ENCODE measurements around the gene SHB. TPM values are rescaled to one million over a fixed set of nuclear protein-coding genes. Genes with fewer than 3 reads are reported as not detected.
A peak's percentile ranks its signal among the peaks of the same experiment; 100 is the strongest.

Gene SHB
- total RNA-seq, 1 experiment from 2014 or later, result 56.4 TPM

DNA sequence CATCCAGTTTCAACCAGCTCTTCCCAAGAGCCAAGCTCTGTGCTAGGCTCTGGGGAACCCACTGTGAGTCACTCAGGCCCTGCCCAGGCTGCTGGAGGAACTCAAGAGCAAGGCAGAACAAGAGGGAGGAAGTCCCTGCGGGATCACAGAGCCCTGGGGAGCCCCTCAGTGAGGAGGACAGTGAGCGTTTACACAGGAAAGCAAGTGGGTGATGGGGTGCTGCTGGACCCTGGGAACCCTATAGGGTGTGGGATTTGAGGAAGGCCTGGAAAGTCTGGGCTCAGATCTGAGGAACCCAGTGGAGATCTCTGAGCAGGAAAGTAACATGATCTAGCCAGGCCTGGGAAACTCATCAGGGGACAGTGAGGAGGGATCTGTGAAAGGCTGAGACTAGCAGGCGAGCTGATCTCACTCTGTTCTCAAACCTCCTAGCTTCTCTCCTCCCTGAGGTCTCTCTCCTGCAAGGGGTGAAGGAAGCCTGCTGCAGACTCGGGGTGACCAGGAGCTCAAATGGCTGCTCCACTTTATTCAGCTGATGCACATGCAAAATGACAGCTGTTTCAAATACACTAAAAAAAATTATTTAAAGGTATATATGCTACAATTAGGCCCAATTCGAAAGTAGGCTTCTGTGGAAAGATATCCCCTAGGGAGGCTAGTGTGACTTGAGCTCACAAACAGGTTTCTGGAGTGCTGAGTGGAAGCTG lies 70.0 kb downstream of the SHB start:
- POLR2A ChIA-PET (ENCODE audit: unreplicated experiment), result no interaction called here
- Histone ChIP-seq H2AFZ (ENCODE audit: low read length) (no peak overlapping the region), H3K79me2 (ENCODE audit: low read length) (peaks cover 100% of the 10 kb centered on the region), H3K9me2 (replicated peaks; ENCODE audit: low read length) (no peaks in the 10 kb centered on the region), H3K4me2 (ENCODE audit: low read length) (peak overlapping the region; percentile 38), H3K4me1 (ENCODE audit: insufficient read depth, low read length) (peaks cover 30% of the 10 kb centered on the region), H3K9me3 (ENCODE audit: low read length) (no peaks in the 10 kb centered on the region), H4K20me1 (ENCODE audit: low read length) (no peaks in the 10 kb centered on the region), H3K27ac (ENCODE audit: low read length) (peak overlapping the region; percentile 87), H3K9ac (ENCODE audit: low read length) (peak overlapping the region; percentile 43), H3K27me3 (ENCODE audit: low read length) (no peaks in the 10 kb centered on the region), H3K36me3 (ENCODE audit: low read depth, low read length) (peaks cover 20% of the 10 kb centered on the region; the same call in 1 of the 2 replicates), H3F3A (ENCODE audit: low read length, unreplicated experiment) (no peaks in the 10 kb centered on the region), H3K4me3 (ENCODE audit: low read length) (no peak overlapping the region)
- CTCF ChIA-PET, result no interaction called here
- no peak for DNase-seq
- TF ChIP-seq, protein P1, sequence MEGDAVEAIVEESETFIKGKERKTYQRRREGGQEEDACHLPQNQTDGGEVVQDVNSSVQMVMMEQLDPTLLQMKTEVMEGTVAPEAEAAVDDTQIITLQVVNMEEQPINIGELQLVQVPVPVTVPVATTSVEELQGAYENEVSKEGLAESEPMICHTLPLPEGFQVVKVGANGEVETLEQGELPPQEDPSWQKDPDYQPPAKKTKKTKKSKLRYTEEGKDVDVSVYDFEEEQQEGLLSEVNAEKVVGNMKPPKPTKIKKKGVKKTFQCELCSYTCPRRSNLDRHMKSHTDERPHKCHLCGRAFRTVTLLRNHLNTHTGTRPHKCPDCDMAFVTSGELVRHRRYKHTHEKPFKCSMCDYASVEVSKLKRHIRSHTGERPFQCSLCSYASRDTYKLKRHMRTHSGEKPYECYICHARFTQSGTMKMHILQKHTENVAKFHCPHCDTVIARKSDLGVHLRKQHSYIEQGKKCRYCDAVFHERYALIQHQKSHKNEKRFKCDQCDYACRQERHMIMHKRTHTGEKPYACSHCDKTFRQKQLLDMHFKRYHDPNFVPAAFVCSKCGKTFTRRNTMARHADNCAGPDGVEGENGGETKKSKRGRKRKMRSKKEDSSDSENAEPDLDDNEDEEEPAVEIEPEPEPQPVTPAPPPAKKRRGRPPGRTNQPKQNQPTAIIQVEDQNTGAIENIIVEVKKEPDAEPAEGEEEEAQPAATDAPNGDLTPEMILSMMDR (conservative IDR thresholded peaks at IDR 0.05; ENCODE audit: low read depth, low read length), result no peak
- TF ChIP-seq EZH2 (IDR thresholded peaks at IDR 0.05; ENCODE audit: low read length, unreplicated experiment), result no peak
- no peak for TF ChIP-seq EZH2phosphoT487 (IDR thresholded peaks at IDR 0.05; ENCODE audit: borderline replicate concordance, low read length)
- BruUV-seq (replicated peaks), result no TSS peak
- intact Hi-C loops (cut with micrococcal nuclease), result no loop called here
- ATAC-seq, result 0 out of 2 replicates have a peak, but pooled peaks have one; percentile 14

DNA sequence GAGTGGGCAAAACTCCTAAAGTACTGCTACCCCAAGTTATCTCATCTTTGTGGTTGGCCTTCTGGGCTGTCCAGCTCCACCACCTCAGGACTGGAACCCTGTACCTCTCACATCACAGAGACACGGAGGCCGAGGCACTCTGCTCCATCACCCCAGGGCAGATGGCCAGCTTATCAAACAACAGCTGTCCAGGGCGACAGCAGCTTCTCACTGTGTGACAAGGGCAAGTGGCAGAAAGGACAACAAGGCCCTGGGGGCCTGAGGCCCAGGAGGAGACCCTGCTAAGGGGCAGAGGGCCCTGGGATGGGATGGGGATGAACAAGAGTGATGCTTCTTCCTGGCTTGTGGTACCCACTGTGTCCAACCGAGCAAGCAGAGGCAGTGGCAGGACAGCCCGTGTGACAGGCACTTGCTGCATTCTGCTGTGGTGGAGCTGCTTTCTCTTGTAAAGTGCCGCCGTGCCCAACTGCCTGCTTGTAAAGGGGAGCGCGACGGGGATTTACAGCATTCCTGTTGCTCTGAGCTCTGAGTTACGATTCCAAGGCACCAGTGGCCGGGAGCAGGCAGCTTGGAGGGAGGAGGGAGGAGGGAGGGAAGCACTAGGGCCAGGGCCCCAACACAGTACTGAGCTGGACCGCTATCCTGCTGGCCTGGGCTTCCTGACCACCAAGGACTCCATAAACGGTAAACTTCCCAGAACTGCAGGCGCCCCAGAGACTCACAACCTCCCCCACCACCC lies 71.2 kb downstream of the SHB start:
- Histone ChIP-seq H2AFZ (ENCODE audit: low read length) (no peak overlapping the region), H3F3A (ENCODE audit: low read length, unreplicated experiment) (no peaks in the 10 kb centered on the region), H4K20me1 (ENCODE audit: low read length) (no peaks in the 10 kb centered on the region), H3K4me2 (ENCODE audit: low read length) (no peak overlapping the region), H3K4me1 (ENCODE audit: insufficient read depth, low read length) (peaks cover 30% of the 10 kb centered on the region), H3K9me2 (replicated peaks; ENCODE audit: low read length) (no peaks in the 10 kb centered on the region), H3K27ac (ENCODE audit: low read length) (no peak overlapping the region), H3K9me3 (ENCODE audit: low read length) (no peaks in the 10 kb centered on the region), H3K9ac (ENCODE audit: low read length) (no peak overlapping the region), H3K79me2 (ENCODE audit: low read length) (peaks cover 98% of the 10 kb centered on the region), H3K27me3 (ENCODE audit: low read length) (no peaks in the 10 kb centered on the region), H3K4me3 (ENCODE audit: low read length) (no peak overlapping the region), H3K36me3 (ENCODE audit: low read depth, low read length) (peaks cover 20% of the 10 kb centered on the region; the same call in 1 of the 2 replicates)
- ChIA-PET CTCF (no interaction called here), POLR2A (ENCODE audit: unreplicated experiment) (no interaction called here)
- no peak for ATAC-seq
- no peak for DNase-seq
- no peak for TF ChIP-seq EZH2 (IDR thresholded peaks at IDR 0.05; ENCODE audit: low read length, unreplicated experiment)
- TF ChIP-seq EZH2phosphoT487 (IDR thresholded peaks at IDR 0.05; ENCODE audit: borderline replicate concordance, low read length), result no peak
- TF ChIP-seq, protein P1 (conservative IDR thresholded peaks at IDR 0.05; ENCODE audit: low read depth, low read length), result no peak
- no TSS peak for BruUV-seq (replicated peaks)
- intact Hi-C loops (cut with micrococcal nuclease), result no loop called here

DNA sequence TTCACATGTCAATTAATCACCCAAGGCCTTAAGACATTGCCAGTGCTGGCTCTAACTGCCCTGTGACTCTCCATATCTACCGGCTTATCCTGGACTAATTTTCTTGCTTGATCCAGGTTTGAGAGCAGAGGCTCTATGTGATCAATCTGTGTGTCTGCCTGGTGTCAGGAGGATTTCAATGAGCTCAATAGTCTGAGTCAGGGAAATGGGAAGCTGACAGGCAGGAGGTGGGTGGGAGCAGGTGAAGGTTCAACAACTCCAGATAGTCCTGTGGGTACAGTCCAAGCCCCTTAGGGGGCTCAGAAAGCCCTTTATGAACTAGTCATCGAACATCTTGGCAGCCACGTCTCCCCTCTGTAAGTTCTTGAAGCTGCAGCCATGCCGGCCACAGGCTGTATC lies 72.2 kb downstream of the SHB start:
- H3K4me2 ChIP-seq (ENCODE audit: low read length), result no peak overlapping the region
- H3K27ac ChIP-seq (ENCODE audit: low read length), result no peak overlapping the region
- no peaks in the 10 kb centered on the region for H3K9me2 ChIP-seq (replicated peaks; ENCODE audit: low read length)
- H3K36me3 ChIP-seq (ENCODE audit: low read depth, low read length), result peaks cover 20% of the 10 kb centered on the region; the same call in 1 of the 2 replicates
- ChIA-PET POLR2A (ENCODE audit: unreplicated experiment) (no interaction called here), CTCF (no interaction called here)
- H3K27me3 ChIP-seq (ENCODE audit: low read length), result no peaks in the 10 kb centered on the region
- BruUV-seq (replicated peaks), result no TSS peak
- ATAC-seq (no peak), DNase-seq (no peak)
- H3K4me3 ChIP-seq (ENCODE audit: low read length), result no peak overlapping the region
- no peaks in the 10 kb centered on the region for H3F3A ChIP-seq (ENCODE audit: low read length, unreplicated experiment)
- intact Hi-C loops (cut with micrococcal nuclease), result no loop called here
- TF ChIP-seq EZH2phosphoT487 (IDR thresholded peaks at IDR 0.05; ENCODE audit: borderline replicate concordance, low read length), result no peak
- H3K4me1 ChIP-seq (ENCODE audit: insufficient read depth, low read length), result peaks cover 30% of the 10 kb centered on the region
- H2AFZ ChIP-seq (ENCODE audit: low read length), result no peak overlapping the region
- H3K9ac ChIP-seq (ENCODE audit: low read length), result no peak overlapping the region
- H3K9me3 ChIP-seq (ENCODE audit: low read length), result no peaks in the 10 kb centered on the region
- H3K79me2 ChIP-seq (ENCODE audit: low read length), result peaks cover 94% of the 10 kb centered on the region
- H4K20me1 ChIP-seq (ENCODE audit: low read length), result no peaks in the 10 kb centered on the region
